Activated naive CD8-positive, alpha-beta T cell treated with anti-CD3 and anti-CD28 coated beads, Interleukin-2, amount 50 U/mL, for 24 hours (primary cell): ENCODE results near the gene KCNF1.
"Not testable (repeated sequence)": the region's sequence is repeated elsewhere in the genome, so short reads cannot be mapped to it uniquely, and the experiment has no call there.

ENCODE experiments used
- ATAC-seq: fragments of 150-1000 bp; cut with Tn5 transposase; one replicate; pipeline ENCODE4 v1.10.0; 2021
- DNase-seq: peaks from one replicate; pipeline ENCODE4 v3.0.0; 2021
- H3K27ac Mint-ChIP-seq: one replicate; pipeline ENCODE4 v1.8.0; 2021; ENCODE audit warnings: mild to moderate bottlenecking, mixed read lengths
- H3K27me3 Mint-ChIP-seq: one replicate; pipeline ENCODE4 v1.8.0; 2021; ENCODE audit warnings: mixed read lengths
- H3K36me3 Mint-ChIP-seq: one replicate; pipeline ENCODE4 v1.8.0; 2021; ENCODE audit warnings: low read depth, mixed read lengths
- H3K4me1 Mint-ChIP-seq: one replicate; pipeline ENCODE4 v1.8.0; 2021; ENCODE audit warnings: mixed read lengths
- H3K4me3 Mint-ChIP-seq: one replicate; pipeline ENCODE4 v1.8.0; 2021; ENCODE audit warnings: mild to moderate bottlenecking, moderate library complexity, mixed read lengths
- H3K9me3 Mint-ChIP-seq: one replicate; pipeline ENCODE4 v1.8.0; 2021; ENCODE audit warnings: mixed read lengths

The KCNF1 gene

DNA sequence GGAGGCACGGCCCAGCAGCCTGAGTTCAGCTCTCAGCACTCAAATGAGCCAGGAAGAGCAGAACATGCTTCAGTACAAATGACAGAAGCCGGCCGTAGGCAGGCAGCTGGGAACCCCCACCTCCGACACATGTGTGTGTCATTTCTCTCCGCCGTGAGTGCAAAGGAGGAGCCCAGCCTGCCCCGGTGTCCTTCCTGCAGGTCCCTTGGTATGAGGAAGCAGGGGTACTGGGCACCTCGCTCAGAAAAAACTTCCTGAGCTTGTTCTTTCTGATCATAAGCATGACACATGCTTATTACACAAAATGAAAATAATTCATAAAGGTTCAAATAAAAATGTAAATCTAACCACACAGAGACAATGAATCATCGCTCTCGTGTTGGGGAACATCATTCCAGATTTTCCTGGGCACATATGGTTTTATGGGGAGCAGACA, 35.3 kb downstream of the KCNF1 start:
- H3K27me3 Mint-ChIP-seq, result peaks cover 33% of the 10 kb centered on the region
- no peak overlapping the region for H3K4me3 Mint-ChIP-seq
- no peaks in the 10 kb centered on the region for H3K4me1 Mint-ChIP-seq
- no peaks in the 10 kb centered on the region for H3K36me3 Mint-ChIP-seq
- DNase-seq, result no peak
- no peak for ATAC-seq
- H3K9me3 Mint-ChIP-seq, result no peaks in the 10 kb centered on the region
- H3K27ac Mint-ChIP-seq, result no peak overlapping the region

DNA sequence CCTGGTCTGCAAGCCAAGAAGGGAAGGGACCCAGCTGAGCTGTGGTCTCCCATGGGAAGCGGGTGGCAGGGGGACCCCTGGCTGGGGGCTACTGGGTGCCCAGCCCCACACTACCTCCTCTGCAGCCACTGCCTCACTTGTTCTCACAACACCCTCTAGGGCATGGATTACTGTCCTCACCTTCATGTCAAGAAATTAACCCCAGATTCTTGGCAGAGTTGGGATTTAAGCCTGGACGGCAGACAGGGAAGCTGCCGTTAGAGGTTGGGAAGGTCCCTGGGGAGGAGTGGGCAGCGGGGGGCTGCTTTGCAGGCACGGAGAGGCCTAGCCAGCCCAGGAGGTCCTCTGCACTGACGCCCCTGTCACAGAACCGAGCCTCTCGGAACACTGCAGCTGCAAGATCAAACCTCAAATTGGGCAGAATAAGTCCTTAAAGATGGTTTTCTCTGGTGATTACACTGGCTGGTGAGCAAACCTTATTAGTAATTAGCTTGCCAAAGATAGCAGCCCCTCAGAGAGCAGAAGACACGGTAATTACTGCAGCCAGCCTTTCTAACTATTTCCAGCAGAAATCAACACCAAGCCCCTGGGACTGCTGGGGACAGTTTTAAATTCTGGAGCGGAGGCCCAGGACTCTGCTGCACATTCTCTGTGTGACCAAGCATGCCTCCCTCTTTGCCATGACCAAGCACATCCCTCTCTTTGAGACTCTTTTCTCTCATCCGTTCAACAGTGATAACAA, 35.9 kb downstream of the KCNF1 start:
- DNase-seq (no peak), ATAC-seq (no peak)
- H3K4me3 Mint-ChIP-seq, result no peak overlapping the region
- no peaks in the 10 kb centered on the region for H3K9me3 Mint-ChIP-seq
- no peaks in the 10 kb centered on the region for H3K36me3 Mint-ChIP-seq
- H3K4me1 Mint-ChIP-seq, result peaks cover under 1% of the 10 kb centered on the region
- peaks cover 33% of the 10 kb centered on the region for H3K27me3 Mint-ChIP-seq
- H3K27ac Mint-ChIP-seq, result no peak overlapping the region

DNA sequence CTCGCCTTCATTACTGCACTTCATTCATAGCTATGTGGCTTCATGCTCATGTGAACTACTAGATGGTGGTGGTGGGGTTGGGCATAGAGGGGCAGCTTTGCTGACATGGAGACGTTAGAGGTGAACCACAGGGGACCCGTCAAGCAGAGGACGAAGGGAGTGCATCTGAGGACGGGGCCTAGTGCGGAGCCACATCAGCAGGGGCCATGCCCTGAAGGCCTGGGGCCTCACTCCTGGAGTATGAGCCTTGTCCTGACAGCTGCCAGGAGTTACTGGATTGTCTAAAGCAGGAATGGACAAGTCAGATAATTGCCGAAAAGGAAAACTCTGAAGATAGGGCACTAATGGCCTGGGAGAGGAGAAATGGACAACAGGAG, 36.4 kb downstream of the KCNF1 start:
- H3K4me3 Mint-ChIP-seq, result no peak overlapping the region
- no peaks in the 10 kb centered on the region for H3K36me3 Mint-ChIP-seq
- peaks cover 33% of the 10 kb centered on the region for H3K27me3 Mint-ChIP-seq
- peaks cover 5% of the 10 kb centered on the region for H3K4me1 Mint-ChIP-seq
- no peak overlapping the region for H3K27ac Mint-ChIP-seq
- DNase-seq, result no peak
- no peak for ATAC-seq
- peaks cover 2% of the 10 kb centered on the region for H3K9me3 Mint-ChIP-seq

DNA sequence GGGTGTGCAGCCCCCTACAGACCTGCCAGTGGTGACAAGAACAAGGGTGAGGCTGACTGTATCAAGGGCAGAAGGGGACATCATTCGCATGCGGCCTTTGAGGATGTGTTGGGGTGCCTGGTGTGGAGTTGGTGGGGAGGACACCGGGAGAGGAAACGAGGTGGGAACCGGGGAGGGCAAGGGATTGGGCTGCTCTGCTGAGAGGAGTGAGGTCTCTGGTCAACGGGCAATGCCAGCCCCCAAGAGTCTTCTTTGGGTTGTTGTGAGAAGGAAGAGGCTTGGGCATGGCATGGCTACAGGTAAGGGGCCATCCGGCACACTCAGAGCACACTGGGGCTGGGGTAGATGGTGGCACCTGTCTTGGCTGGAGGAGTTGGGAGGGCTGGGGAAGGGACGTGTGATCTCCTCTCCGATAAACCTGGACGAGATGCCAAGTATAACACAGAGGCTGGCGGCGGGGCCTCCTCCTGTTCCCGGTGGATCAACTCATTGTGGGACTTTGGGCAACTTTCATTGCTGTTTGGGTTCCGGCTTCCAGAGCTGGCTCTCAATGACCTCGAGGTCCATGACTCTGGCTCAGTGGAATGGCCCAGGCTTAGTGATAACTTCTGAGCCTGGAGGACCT, 37.0 kb downstream of the KCNF1 start:
- no peak overlapping the region for H3K27ac Mint-ChIP-seq
- ATAC-seq, result no peak
- H3K4me3 Mint-ChIP-seq, result no peak overlapping the region
- H3K27me3 Mint-ChIP-seq, result peaks cover 36% of the 10 kb centered on the region
- H3K4me1 Mint-ChIP-seq, result peaks cover 8% of the 10 kb centered on the region
- H3K36me3 Mint-ChIP-seq, result peaks cover 3% of the 10 kb centered on the region
- peaks cover 7% of the 10 kb centered on the region for H3K9me3 Mint-ChIP-seq
- DNase-seq, result no peak

DNA sequence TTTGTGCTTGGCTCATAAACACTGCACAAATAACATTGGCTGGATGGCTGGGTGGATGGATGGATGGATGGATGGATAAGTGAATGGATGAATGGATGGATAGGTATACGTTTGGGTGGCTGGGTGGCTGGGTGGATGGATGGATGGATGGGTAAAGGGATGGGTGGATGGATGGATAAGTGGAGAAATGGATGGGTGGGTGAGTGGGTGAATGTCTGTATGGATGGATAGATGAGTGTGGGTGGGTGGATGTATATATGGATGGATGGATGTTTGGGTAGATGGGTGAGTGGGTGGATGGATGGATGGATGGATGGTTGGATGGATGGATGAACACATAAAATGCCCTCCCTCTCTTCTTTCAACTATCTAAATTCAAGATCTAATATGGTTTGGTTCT, 38.1 kb downstream of the KCNF1 start:
- Mint-ChIP-seq H3K4me1 (peaks cover 8% of the 10 kb centered on the region), H3K27ac (no peak overlapping the region), H3K4me3 (no peak overlapping the region), H3K36me3 (peaks cover 3% of the 10 kb centered on the region), H3K9me3 (peaks cover 7% of the 10 kb centered on the region), H3K27me3 (peaks cover 29% of the 10 kb centered on the region)
- no peak for ATAC-seq
- DNase-seq, result no peak

DNA sequence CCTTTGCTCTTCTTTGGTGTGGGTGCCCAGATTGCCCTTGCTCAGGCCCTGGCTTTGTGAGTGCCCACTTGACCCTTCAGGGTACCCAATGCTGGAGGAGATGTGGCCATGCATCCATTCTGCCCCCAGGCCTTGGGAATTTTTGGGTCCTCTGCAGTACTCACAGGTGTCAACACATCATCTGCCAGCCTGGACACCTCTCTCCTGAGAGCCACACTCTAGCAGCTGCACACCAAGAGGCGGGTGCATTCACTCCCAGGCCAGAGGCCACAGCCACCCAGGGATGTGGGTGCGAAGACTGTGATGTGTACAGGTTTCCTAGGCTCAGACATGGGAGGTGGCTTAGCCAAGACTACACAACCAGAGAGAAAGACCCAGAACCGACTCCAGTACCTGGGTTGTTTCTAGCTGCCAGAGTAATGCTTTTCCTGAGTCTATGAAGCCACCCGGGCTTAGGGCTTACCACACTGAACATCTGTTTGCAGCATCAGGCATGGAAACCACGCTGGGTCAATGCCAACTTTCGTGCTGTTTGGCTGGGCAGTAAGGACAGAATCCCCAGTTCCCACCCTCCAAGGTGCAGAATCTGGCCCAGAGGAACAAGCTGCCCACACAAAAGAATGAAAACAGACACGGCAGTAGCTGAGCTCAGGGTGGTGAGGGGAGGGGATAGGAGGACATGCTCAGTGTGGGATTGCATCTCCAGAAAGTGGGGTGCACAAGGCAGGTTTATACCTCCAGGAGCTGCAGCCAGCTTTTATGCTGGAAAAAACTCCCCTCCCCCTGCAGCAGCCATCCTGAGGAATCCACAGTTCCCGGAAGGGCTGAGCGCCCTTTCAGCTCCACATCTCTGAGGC, 40.1 kb downstream of the KCNF1 start:
- DNase-seq, result no peak
- Mint-ChIP-seq H3K27ac (no peak overlapping the region), H3K9me3 (peaks cover 7% of the 10 kb centered on the region), H3K4me1 (peaks cover 8% of the 10 kb centered on the region), H3K36me3 (peaks cover 3% of the 10 kb centered on the region), H3K27me3 (peaks cover 21% of the 10 kb centered on the region), H3K4me3 (no peak overlapping the region)
- no peak for ATAC-seq

DNA sequence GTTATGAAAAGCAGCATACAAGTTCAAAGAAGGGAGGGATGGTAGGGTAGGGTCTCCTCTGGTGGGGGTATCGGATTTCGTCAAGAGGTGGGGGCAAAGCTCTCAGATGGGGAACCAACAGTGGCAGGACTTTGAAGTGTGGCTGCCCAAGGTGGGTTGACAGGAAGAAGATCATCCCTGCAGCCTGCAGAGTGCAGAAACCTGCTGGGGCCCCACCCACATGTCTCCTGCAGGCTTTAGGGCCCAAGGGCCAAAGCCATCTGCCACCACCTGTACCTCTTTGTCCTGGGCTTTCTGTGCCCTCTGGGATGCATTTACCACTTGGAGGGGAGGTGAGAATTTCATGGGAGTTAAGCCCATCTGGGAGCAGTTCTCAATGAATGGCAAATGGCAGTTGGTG, 42.7 kb downstream of the KCNF1 start:
- Mint-ChIP-seq H3K27ac (no peak overlapping the region), H3K4me3 (no peak overlapping the region), H3K27me3 (peaks cover 13% of the 10 kb centered on the region), H3K9me3 (peaks cover 7% of the 10 kb centered on the region), H3K36me3 (peaks cover 3% of the 10 kb centered on the region), H3K4me1 (peaks cover 8% of the 10 kb centered on the region)
- DNase-seq (no peak), ATAC-seq (no peak)

DNA sequence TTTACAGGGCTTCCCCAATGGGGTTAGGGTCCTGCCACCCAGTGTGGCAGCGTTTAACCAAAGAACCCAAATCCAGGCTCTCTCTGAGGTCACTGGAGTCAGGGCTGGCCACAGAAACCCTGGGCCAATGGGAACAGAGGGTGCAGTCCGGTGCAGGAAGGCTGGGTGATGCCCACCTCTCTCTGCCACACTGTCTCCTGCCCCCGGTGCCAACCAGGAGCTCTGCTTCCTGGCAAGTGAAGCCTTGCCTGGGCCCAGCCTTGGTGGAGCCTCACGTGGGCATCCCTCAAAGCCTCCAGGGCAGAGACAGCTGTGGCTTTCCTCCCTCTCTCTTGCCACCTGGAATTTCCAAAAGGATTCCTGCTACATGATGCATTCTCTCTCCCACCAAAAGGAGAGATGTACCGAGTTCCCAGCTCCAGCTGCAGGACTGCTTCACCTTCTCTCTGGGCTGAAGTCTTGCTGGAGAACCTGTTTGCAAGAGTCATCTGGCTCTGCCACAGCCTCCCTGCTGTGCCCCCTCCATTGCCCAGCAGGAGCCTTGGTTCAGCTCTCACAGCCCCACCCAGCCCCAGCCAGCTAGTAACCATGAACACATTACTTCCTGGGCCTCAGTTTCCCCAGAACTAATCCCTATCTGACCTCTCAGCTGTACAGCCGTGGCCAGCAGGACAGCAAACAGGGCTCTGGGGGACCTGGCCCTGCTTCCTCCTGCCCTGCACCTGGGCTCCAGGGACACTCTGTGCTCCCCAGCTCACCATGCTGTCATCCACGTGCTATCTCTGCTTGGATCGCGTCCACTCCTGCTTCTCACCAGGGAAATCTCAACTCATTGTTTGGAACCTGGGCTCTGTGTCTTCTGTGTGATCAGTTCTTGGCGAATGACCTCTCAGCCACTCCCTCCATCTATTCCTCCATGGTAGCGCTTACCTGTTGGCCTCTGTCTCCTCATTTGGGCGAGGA, 43.4 kb downstream of the KCNF1 start:
- peaks cover 7% of the 10 kb centered on the region for H3K9me3 Mint-ChIP-seq
- H3K27ac Mint-ChIP-seq, result no peak overlapping the region
- H3K27me3 Mint-ChIP-seq, result peaks cover 7% of the 10 kb centered on the region
- H3K36me3 Mint-ChIP-seq, result peaks cover 3% of the 10 kb centered on the region
- no peak for ATAC-seq
- DNase-seq, result no peak
- no peak overlapping the region for H3K4me3 Mint-ChIP-seq
- H3K4me1 Mint-ChIP-seq, result peaks cover 8% of the 10 kb centered on the region

DNA sequence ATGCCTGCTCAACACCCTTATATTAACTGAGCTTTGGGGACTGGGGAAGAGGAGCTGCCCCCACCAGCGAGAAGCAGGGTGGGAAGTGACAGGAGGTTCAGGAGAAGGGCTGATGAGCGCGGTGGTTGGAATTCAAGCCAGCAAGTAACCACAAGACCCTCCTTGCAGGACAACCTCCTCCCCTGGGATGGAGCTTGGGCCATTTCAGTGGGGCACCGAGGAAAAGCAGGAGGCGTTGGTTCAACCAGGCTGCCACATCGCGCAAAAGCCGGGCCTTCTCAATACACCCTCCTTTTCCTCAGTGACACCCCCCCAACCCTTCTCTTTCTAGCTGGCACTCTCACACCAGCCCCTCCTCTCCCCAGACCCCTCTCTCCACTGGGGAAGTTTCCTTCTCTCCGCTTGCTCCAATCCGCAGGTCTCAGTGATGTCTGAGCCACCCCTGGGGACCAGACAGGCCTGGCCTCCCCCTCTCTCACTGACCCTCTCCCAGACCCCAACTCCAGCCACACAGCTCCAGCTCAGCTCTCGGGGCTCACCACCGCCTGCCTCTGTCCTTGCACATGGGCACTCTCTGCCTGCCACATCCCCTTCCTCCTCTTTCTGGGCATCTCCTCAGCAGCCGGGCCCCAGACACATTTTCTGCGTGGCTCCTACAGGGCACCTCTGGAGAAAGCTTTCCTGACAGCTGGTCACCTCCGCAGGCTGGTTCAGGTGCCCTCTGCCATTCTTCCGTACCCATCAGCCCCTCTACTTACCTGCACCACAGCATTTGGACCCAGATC, 44.5 kb downstream of the KCNF1 start:
- H3K27me3 Mint-ChIP-seq, result peaks cover 5% of the 10 kb centered on the region
- ATAC-seq (no peak), DNase-seq (no peak)
- peaks cover 7% of the 10 kb centered on the region for H3K9me3 Mint-ChIP-seq
- H3K4me3 Mint-ChIP-seq, result no peak overlapping the region
- H3K27ac Mint-ChIP-seq, result no peak overlapping the region
- peaks cover 8% of the 10 kb centered on the region for H3K4me1 Mint-ChIP-seq
- peaks cover 3% of the 10 kb centered on the region for H3K36me3 Mint-ChIP-seq

DNA sequence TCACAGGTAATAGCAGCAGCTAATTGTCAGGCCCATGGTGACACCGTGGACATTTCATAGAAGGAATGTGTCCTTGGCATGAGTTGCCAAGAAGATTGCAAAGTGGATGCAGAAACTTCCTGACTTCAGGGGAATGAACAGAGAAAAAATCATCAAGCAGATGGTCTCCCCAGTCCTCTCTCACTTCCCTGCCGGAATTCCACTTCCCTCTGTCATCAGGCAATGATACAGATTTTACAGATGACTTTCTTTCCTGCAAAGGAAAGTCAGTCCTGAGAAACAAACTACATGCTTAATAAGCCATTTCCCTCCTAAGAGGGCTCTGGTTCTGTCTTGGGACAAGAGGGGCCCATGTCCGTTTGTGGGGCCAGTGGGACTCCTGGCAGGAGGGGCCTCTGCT, 45.7 kb downstream of the KCNF1 start:
- Mint-ChIP-seq H3K27ac (no peak overlapping the region), H3K4me3 (no peak overlapping the region), H3K9me3 (peaks cover 7% of the 10 kb centered on the region), H3K36me3 (peaks cover 3% of the 10 kb centered on the region), H3K4me1 (peaks cover 8% of the 10 kb centered on the region), H3K27me3 (peaks cover 5% of the 10 kb centered on the region)
- DNase-seq, result no peak
- ATAC-seq, result no peak

DNA sequence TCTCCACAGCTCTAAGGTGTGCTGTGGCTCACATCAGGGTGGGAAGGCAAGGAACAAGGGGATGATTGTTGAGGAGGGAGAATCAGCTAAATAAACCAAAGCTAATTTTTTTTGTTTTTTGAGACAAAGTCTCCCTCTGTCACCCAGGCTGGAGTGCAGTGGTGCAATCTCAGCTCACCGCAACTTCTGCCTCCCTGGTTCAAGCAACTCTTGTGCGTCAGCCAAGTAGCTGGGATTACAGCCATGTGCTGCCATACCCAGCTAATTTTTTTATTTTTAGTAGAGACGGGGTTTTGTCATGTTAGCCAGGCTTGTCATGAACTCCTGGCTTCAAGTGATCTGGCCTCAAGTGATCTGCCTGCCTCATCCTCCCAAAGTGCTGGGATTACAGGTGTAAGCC, 46.7 kb downstream of the KCNF1 start:
- not testable (repeated sequence) for H3K9me3 Mint-ChIP-seq, H3K27me3 Mint-ChIP-seq, H3K27ac Mint-ChIP-seq, ATAC-seq, DNase-seq, H3K36me3 Mint-ChIP-seq, H3K4me3 Mint-ChIP-seq, H3K4me1 Mint-ChIP-seq

DNA sequence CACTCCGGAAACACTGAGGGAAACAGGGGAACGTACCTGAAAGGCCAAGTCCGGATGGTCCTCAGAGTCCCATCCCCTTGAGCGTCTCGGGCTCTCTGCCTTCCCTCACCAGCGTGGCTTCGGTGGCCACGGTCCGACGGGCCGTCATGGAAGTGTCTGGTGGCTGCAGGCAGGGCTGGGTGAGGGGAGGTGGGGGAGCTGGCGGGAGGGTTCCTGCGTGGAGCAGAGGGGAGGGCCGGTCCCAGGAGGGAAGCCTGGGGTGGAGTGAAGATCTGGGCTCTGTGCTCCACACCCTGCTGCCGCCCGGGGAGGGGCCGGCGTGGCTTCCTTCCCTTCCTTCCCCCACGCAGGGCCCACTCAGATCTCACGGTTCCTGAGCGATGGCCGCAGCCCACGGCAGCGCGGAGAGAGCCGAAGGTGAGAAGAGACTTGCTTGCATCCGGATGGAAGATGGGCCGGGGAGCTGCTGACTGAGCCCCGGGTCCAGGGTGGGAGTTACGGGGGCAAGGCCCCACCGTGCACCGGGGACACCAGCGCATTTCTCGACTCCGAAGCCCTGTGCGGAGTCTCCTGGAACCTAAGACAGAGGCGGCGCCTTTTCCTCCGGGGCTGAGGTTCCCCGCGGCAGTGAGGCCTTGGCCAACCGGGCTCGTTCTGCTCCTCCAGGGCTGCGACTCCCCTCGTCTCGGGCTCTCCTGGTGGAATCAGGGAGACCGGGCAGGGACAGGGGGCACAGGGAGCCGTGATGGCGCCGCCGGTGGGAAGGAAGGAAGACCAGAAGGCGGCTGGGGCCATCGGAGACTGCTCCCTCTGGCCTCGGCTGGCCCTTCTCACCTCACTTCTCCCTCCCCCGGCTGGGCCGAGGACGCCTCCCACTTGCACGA, 49.1 kb downstream of the KCNF1 start:
- H3K4me1 Mint-ChIP-seq, result no peaks in the 10 kb centered on the region
- H3K27ac Mint-ChIP-seq, result no peak overlapping the region
- ATAC-seq (no peak), DNase-seq (no peak)
- no peaks in the 10 kb centered on the region for H3K9me3 Mint-ChIP-seq
- no peaks in the 10 kb centered on the region for H3K36me3 Mint-ChIP-seq
- peaks cover 8% of the 10 kb centered on the region for H3K27me3 Mint-ChIP-seq
- no peak overlapping the region for H3K4me3 Mint-ChIP-seq

DNA sequence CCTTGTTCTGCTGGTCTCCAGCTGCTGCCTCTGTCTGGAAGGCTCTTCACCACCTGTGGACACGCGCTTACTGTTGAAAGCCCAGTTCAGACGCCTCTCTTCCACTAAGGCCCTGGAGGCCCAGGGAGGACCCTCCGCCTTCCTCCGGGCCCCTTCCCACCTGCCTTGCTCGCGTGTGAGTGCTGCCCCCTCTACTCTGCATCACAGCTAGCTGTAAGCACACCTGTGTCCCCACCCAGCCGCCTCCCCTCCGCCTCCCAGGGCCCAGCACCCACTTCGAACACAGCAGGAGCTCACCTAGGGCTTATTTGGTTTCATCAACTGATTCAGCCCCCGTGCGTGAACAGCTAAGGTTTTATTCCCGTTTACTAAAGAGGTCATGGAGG, 49.7 kb downstream of the KCNF1 start:
- ATAC-seq (no peak), DNase-seq (no peak)
- Mint-ChIP-seq H3K27ac (no peak overlapping the region), H3K4me3 (no peak overlapping the region), H3K4me1 (no peaks in the 10 kb centered on the region), H3K36me3 (no peaks in the 10 kb centered on the region), H3K27me3 (peaks cover 13% of the 10 kb centered on the region), H3K9me3 (no peaks in the 10 kb centered on the region)
